OCI-LY7 (cell line): Measurements from ENCODE around the gene LRP1B.

ENCODE experiments used
- EZH2phosphoT487 ChIP-seq: fragments of 200-600 bp; sonication (generic); IDR thresholded peaks from 2 replicates; pipeline ENCODE4 v1.6.1; 2018; ENCODE audit warnings: low read depth, borderline replicate concordance, mild to moderate bottlenecking, mixed run types, antibody characterized with exemption, low read length, moderate library complexity, mixed read lengths
- TF ChIP-seq, protein P1 (sequence below): fragments of 200-600 bp; sonication (generic); conservative IDR thresholded peaks from 2 replicates; pipeline ENCODE4 v1.5.1; 2014; ENCODE audit warnings: mild to moderate bottlenecking, antibody characterized with exemption, low read length, moderate library complexity, mixed read lengths

DNA sequence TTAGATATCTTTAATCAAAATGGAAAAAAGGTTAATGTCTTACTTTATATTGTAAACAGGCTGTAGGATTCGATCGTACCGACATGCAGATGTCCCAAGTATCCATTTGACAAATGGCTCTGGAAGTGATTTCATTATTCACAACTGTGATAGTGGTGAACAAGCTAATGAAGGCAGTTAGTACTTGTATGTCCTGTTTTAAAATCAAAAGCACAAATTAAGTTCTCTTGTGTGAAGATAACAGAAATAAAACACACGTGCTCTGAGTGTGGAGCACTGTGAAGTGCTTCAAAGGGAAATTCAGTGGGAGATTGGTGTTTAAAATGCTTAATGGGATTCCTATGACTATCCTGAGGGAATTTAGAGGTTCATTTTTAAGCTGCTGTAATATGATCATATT lies 8.6 kb upstream of the LRP1B start:
- TF ChIP-seq, protein P1, sequence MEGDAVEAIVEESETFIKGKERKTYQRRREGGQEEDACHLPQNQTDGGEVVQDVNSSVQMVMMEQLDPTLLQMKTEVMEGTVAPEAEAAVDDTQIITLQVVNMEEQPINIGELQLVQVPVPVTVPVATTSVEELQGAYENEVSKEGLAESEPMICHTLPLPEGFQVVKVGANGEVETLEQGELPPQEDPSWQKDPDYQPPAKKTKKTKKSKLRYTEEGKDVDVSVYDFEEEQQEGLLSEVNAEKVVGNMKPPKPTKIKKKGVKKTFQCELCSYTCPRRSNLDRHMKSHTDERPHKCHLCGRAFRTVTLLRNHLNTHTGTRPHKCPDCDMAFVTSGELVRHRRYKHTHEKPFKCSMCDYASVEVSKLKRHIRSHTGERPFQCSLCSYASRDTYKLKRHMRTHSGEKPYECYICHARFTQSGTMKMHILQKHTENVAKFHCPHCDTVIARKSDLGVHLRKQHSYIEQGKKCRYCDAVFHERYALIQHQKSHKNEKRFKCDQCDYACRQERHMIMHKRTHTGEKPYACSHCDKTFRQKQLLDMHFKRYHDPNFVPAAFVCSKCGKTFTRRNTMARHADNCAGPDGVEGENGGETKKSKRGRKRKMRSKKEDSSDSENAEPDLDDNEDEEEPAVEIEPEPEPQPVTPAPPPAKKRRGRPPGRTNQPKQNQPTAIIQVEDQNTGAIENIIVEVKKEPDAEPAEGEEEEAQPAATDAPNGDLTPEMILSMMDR = no peak
- no peak for TF ChIP-seq EZH2phosphoT487
